22Rv1 (cell line): ENCODE measurements around the gene GPS2.

Source experiments
- ZFX ChIP-seq: fragments of 450-650 bp; IDR thresholded peaks from 2 replicates; pipeline ENCODE4 v1.6.1; 2017; ENCODE audit warnings: antibody characterized with exemption, borderline replicate concordance
- TF ChIP-seq, protein P1 (sequence below): fragments of 450-650 bp; IDR thresholded peaks from 2 replicates; pipeline ENCODE4 v1.5.1; 2017; ENCODE audit warnings: mild to moderate bottlenecking

DNA sequence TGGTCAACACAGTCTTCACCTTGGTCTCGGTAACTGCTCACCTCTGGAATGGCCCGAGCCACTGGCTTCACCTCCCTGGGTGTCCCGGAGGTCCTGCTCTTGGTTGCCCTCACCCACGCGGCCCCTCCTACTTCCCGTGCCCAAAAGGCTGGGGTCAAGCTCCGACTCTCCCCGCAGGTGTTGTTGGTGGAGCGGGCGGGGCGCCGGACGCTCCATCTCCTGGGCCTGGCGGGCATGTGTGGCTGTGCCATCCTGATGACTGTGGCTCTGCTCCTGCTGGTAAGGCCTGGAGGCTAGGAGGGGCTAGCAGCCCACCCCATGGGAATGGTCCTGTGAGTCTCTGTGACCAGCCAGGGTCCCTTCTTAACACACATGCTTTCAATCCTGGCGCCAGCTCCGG lies 30.2 kb downstream of the GPS2 start:
- TF ChIP-seq, protein P1, sequence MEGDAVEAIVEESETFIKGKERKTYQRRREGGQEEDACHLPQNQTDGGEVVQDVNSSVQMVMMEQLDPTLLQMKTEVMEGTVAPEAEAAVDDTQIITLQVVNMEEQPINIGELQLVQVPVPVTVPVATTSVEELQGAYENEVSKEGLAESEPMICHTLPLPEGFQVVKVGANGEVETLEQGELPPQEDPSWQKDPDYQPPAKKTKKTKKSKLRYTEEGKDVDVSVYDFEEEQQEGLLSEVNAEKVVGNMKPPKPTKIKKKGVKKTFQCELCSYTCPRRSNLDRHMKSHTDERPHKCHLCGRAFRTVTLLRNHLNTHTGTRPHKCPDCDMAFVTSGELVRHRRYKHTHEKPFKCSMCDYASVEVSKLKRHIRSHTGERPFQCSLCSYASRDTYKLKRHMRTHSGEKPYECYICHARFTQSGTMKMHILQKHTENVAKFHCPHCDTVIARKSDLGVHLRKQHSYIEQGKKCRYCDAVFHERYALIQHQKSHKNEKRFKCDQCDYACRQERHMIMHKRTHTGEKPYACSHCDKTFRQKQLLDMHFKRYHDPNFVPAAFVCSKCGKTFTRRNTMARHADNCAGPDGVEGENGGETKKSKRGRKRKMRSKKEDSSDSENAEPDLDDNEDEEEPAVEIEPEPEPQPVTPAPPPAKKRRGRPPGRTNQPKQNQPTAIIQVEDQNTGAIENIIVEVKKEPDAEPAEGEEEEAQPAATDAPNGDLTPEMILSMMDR: no peak
- no peak for TF ChIP-seq ZFX
